B cell (primary cell): Measurements from ENCODE around the gene GAL. TPM values are rescaled to one million over a fixed set of nuclear protein-coding genes. Genes with fewer than 3 reads are reported as not detected.

Source experiments
- ATAC-seq: fragments of 200-7000 bp; cut with Tn5 transposase; one replicate; pipeline ENCODE4 v1.10.0; 2021; ENCODE audit warnings: low read depth, mild to moderate bottlenecking, moderate number of reproducible peaks, moderate library complexity
- CTCF ChIA-PET: fragments of 350-600 bp; sonication (Branson Sonifier 250); formaldehyde crosslinking; loops from one replicate; lab custom pipeline; 2021; ENCODE audit warnings: antibody characterized with exemption, inconsistent platforms; lab: Charles Lee
- POLR2A ChIA-PET: fragments of 350-600 bp; sonication (Branson Sonifier 250); formaldehyde crosslinking; loops from one replicate; lab custom pipeline; 2021; ENCODE audit warnings: antibody characterized with exemption; lab: Charles Lee
- DNase-seq: peaks from one replicate; pipeline ENCODE4 v3.0.0; 2013
- H2AFZ ChIP-seq: 2 replicates; pipeline ENCODE4 v1.6.1; 2012; ENCODE audit warnings: mild to moderate bottlenecking, low read depth, low read length; ENCODE audit not compliant: insufficient read depth, poor library complexity, severe bottlenecking
- H3K27ac ChIP-seq, 2 donors: 1 replicate in 1 of 2; 2 replicates in 1 of 2; pipeline ENCODE4 v1.5.1; 2012 to 2013; ENCODE audit warnings: low read length in 2 of 2, mild to moderate bottlenecking in 2 of 2, moderate library complexity in 1 of 2
- H3K27me3 ChIP-seq, 4 experiments: fragments of 200-600 bp in 1 of 4; sonication (generic) in 1 of 4; replicated peaks in 1 of 4; 1 replicate in 2 of 4; 2 replicates in 2 of 4; pipeline versions ENCODE4 v1.6.1 to v1.7.0; 2013 to 2016; ENCODE audit warnings: low read length in 3 of 4, mild to moderate bottlenecking in 2 of 4, mixed read lengths in 1 of 4, moderate library complexity in 1 of 4; ENCODE audit not compliant: insufficient read depth in 4 of 4, control insufficient read depth in 3 of 4; ENCODE audit errors: control extremely low read depth in 1 of 4
- H3K36me3 ChIP-seq, 2 experiments: replicated peaks in 1 of 2; 1 replicate in 1 of 2; 2 replicates in 1 of 2; pipeline versions ENCODE4 v1.6.1 to v1.7.1; 2013; ENCODE audit warnings: low read length in 1 of 2; ENCODE audit not compliant: insufficient read depth in 2 of 2, control insufficient read depth in 1 of 2; ENCODE audit errors: control extremely low read depth in 1 of 2, extremely low read depth in 1 of 2
- H3K4me1 ChIP-seq, 2 donors: fragments of 200-600 bp in 1 of 2; sonication (generic) in 1 of 2; 1 replicate in 1 of 2; 2 replicates in 1 of 2; pipeline versions ENCODE4 v1.5.1 to v1.6.1; 2013 to 2017; ENCODE audit warnings: low read length in 2 of 2; ENCODE audit not compliant: control insufficient read depth in 2 of 2, insufficient read depth in 2 of 2
- H3K4me2 ChIP-seq: replicated peaks from 2 replicates; pipeline ENCODE3; 2012; ENCODE audit warnings: mild to moderate bottlenecking, low read depth, low read length; ENCODE audit not compliant: poor library complexity, severe bottlenecking
- H3K4me3 ChIP-seq, 5 experiments: fragments of 200-600 bp in 1 of 5; sonication (generic) in 1 of 5; 1 replicate in 3 of 5; 2 replicates in 2 of 5; pipeline versions ENCODE4 v1.5.1 to v1.7.0; 2011 to 2016; ENCODE audit warnings: low read length in 4 of 5, mild to moderate bottlenecking in 4 of 5, low read depth in 2 of 5, control low read depth in 1 of 5, moderate library complexity in 1 of 5; ENCODE audit not compliant: insufficient read depth in 1 of 5; ENCODE audit errors: control extremely low read depth in 1 of 5, extremely low read depth in 1 of 5
- H3K79me2 ChIP-seq: fragments of 200-600 bp; sonication (generic); one replicate; pipeline ENCODE4 v1.6.0; 2016; ENCODE audit warnings: low read length; ENCODE audit not compliant: control insufficient read depth, insufficient read depth
- H3K9ac ChIP-seq: fragments of 200-600 bp; sonication (generic); 2 replicates; pipeline ENCODE4 v1.6.1; 2017; ENCODE audit warnings: mild to moderate bottlenecking, low read length, moderate library complexity
- H3K9me3 ChIP-seq, 3 donors: one replicate each; pipeline versions ENCODE4 v1.6.1 to v1.7.1; 2013; ENCODE audit warnings: low read length in 2 of 3; ENCODE audit not compliant: control insufficient read depth in 2 of 3, insufficient read depth in 1 of 3; ENCODE audit errors: control extremely low read depth in 1 of 3
- H4K20me1 ChIP-seq: 2 replicates; pipeline ENCODE4 v1.6.0; 2012; ENCODE audit warnings: mild to moderate bottlenecking, low read length; ENCODE audit not compliant: insufficient read depth, control insufficient read depth, poor library complexity, severe bottlenecking
- H3K27ac Mint-ChIP-seq: one replicate; pipeline ENCODE4 v1.8.0; 2021; ENCODE audit warnings: mixed read lengths
- H3K27me3 Mint-ChIP-seq: one replicate; pipeline ENCODE4 v1.8.0; 2021; ENCODE audit warnings: mixed read lengths
- H3K4me1 Mint-ChIP-seq: one replicate; pipeline ENCODE4 v1.8.0; 2021; ENCODE audit warnings: mixed read lengths
- H3K4me3 Mint-ChIP-seq: one replicate; pipeline ENCODE4 v1.8.0; 2021; ENCODE audit warnings: mixed read lengths
- H3K9me3 Mint-ChIP-seq: one replicate; pipeline ENCODE4 v1.8.0; 2022; ENCODE audit warnings: mixed read lengths; ENCODE audit not compliant: insufficient read depth
- CTCF ChIP-seq: fragments of 200-600 bp; IDR thresholded peaks from one replicate; pipeline ENCODE4 v1.8.0; 2022; ENCODE audit warnings: antibody characterized with exemption, mild to moderate bottlenecking
- EZH2 ChIP-seq: IDR thresholded peaks from 2 replicates; pipeline ENCODE4 v1.6.1; 2012; ENCODE audit warnings: borderline replicate concordance, low read depth, mild to moderate bottlenecking, moderate library complexity, low read length; ENCODE audit not compliant: insufficient read depth, poor library complexity, severe bottlenecking
- WGBS: methylation state at CpG from one replicate; pipeline ENCODE4 v1.1.5; 2013; ENCODE audit warnings: missing lambda C conversion rate; ENCODE audit not compliant: insufficient coverage; 5-methylcytosine and 5-hydroxymethylcytosine counted together
- intact Hi-C: fragments of 100-400 bp; cut with micrococcal nuclease; formaldehyde crosslinking; loops from one replicate; pipeline ENCODE4 v1.10.0; 2022
- polyA plus RNA-seq: library from polyadenylated mRNA; depleted of rRNA; stranded (reverse); fragments of >200 nt; gene quantifications from 2 replicates; pipeline ENCODE4 v1.2.3, GENCODE V29; 2012
- total RNA-seq, 2 donors: library from RNA; stranded (reverse); fragments of 120-200 nt in 1 of 2; gene quantifications; 1 replicate in 1 of 2; 2 replicates in 1 of 2; pipeline versions ENCODE4 v1.2.3 to v1.2.4, GENCODE V29; 2013 to 2022

Gene GAL
- total and polyA plus RNA-seq, 2 donors (not counting 1 experiment from before 2014, with no cell fraction given), result not detected

- no peak overlapping the region for H3K27ac ChIP-seq
- H3K4me3 Mint-ChIP-seq, result no peak overlapping the region
- intact Hi-C loops, result no loop called here
- ATAC-seq (no peak), DNase-seq (no peak)
- H3K4me1 Mint-ChIP-seq, result no peaks in the 10 kb centered on the region
- peaks cover 0 to 2% (median 2%) of the 10 kb centered on the region in 3 donors for H3K9me3 ChIP-seq
- H2AFZ ChIP-seq, result no peak overlapping the region
- no peaks in the 10 kb centered on the region for H3K27me3 ChIP-seq
- no peaks in the 10 kb centered on the region for H3K4me1 ChIP-seq
- POLR2A ChIA-PET, result no interaction called here
- H3K27me3 Mint-ChIP-seq, result peaks cover 28% of the 10 kb centered on the region
- peaks cover 11% of the 10 kb centered on the region for H3K9me3 Mint-ChIP-seq
- CTCF ChIA-PET, result no interaction called here
- no peaks in the 10 kb centered on the region for H3K79me2 ChIP-seq
- TF ChIP-seq CTCF (no peak), EZH2 (no peak)
- H4K20me1 ChIP-seq, result no peaks in the 10 kb centered on the region
- WGBS, result 67% methylated on average over 1 of the region's 4 CpGs
- H3K9ac ChIP-seq, result no peak overlapping the region
- no peak overlapping the region for H3K4me3 ChIP-seq
- no peak overlapping the region for H3K4me2 ChIP-seq
- no peak overlapping the region for H3K27ac Mint-ChIP-seq
- H3K36me3 ChIP-seq, result no peaks in the 10 kb centered on the region
These were observed 39.9 kb downstream of the GAL start for GRCh38 chr11:68724293-68724692.

GRCh38 chr11:68727783-68728182, 43.4 kb downstream of the GAL start:
- Mint-ChIP-seq H3K4me3 (no peak overlapping the region), H3K4me1 (no peaks in the 10 kb centered on the region), H3K27me3 (peaks cover 6% of the 10 kb centered on the region), H3K27ac (no peak overlapping the region), H3K9me3 (no peaks in the 10 kb centered on the region)
- Histone ChIP-seq H4K20me1 (no peaks in the 10 kb centered on the region), H3K9ac (no peak overlapping the region), H3K4me1 (no peaks in the 10 kb centered on the region), H3K27me3 (no peaks in the 10 kb centered on the region), H3K4me2 (no peak overlapping the region), H3K79me2 (no peaks in the 10 kb centered on the region), H3K9me3 (no peaks in the 10 kb centered on the region), H3K36me3 (no peaks in the 10 kb centered on the region), H2AFZ (no peak overlapping the region), H3K27ac (no peak overlapping the region), H3K4me3 (no peak overlapping the region)
- DNase-seq, result no peak
- intact Hi-C loops, result no loop called here
- no CpG with 5 or more reads among the region's 6 CpGs for WGBS
- no peak for TF ChIP-seq CTCF
- no peak for TF ChIP-seq EZH2
- no peak for ATAC-seq
- CTCF ChIA-PET, result interaction anchor here (0.5 kb wide), 1 partner anchor 16 kb away, joined by 5 read pairs; no protein-coding TSS in a partner anchor
- POLR2A ChIA-PET, result no interaction called here
